HG02571 (cell line): ENCODE measurements around the gene BRD3.
"Not testable (repeated sequence)": the region's sequence is repeated elsewhere in the genome, so short reads cannot be mapped to it uniquely, and the experiment has no call there.

Experiments used
- ATAC-seq: cut with Tn5 transposase; IDR thresholded peaks from one replicate; pipeline ENCODE4 v1.9.1; 2021; ENCODE audit warnings: mild to moderate bottlenecking, moderate library complexity; ENCODE audit not compliant: unreplicated experiment

BRD3 gene

GRCh38 chr9:134067904-134068743, at the start of gene BRD3:
TSS of gene BRD3 (minus strand) at chr9:134068026. CDS start at chr9:134053477, 14,549 bp downstream.
- ATAC-seq = peak; percentile 75

DNA sequence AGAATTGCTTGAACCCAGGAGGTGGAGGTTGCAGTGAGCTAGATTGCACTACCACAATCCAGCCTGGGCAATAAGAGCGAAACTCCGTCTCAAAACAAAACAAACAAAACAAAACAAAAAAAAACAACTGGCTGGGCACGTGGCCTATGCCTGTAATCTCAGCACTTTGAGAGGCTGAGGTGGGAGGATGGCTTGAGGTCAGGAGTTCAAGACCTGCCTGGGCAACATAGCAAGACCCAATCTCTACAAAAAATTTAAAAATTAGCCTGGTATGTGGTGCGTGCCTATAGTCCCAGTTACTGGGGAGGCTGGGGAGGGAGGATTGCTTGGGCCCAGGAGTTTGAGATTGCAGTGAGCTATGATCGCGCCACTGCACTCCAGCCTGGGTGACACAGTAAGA, 44.7 kb upstream of the BRD3 start:
- no peak for ATAC-seq

DNA sequence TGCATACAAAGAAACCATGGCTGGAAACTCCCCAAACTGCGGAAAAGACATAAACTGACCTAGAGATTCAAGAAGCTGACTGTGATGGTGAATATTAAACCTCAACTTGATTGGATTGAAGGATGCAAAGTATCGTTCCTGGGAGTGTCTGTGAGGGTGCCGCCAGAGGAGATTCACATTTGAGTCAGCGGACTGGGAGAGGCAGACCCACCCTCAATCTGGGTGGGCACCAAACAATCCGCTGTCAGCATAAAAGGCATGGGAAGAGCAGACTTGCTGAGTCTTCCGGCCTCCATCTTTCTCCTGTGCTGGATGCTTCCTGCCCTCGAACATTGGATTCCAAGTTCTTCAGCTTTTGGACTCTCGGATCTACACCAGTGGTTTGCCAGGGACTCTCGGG, 43.2 kb upstream of the BRD3 start:
- no peak for ATAC-seq

DNA sequence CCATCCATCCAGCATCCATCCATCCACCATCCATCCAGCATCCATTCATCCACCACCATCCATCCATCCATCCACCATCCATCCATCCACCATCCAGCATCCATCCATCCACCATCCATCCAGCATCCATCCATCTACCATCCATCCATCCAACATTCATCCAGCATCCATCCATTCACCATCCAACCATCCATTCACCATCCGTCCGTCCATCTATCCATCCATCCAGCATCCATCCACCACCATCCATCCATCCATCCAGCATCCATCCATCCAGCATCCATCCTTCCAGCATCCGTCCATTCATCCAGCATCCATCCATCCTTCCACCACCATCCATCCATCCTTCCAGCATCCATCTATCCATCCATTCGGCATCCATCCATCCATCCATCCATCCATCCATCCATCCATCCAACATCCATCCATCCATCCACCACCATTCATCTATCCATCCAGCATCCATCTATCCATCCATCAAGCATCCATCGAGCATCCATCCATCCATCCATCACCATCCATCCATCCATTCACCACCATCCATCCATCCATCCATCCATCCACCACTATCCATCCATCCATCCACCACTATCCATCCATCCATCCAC, 35.7 kb upstream of the BRD3 start:
- ATAC-seq = no peak

DNA sequence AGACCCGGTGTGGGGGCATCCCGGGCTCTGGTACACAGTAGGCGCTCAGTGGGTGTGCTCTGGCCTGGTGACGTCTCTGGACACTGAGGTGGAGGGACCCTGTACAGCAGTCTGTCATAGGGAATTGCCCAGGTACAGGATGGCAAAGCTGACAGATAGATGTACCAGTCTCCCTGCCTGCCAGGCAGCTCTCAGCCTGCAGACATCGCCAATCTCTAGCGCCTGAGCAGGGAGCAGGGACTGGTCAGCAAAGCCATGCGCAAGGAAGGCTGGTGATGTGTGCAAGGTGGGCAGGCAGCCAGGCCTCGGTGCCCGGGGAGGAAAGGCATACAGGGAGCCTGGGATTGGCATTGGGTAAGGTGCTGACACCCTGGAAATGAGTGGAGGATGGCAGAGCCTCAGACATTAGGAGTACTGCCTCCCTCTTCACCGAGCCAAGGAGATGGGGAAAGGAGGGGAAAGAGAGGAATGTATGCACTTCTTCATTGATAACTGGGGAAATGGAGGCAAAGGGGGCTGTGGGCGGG, 33.9 kb upstream of the BRD3 start:
- no peak for ATAC-seq

- ATAC-seq = not testable (repeated sequence)
Observed at GRCh38 chr9:134101133-134101532, 33.3 kb upstream of the BRD3 start.

- ATAC-seq = no peak
Observed at GRCh38 chr9:134100040-134100439, 32.2 kb upstream of the BRD3 start.

DNA sequence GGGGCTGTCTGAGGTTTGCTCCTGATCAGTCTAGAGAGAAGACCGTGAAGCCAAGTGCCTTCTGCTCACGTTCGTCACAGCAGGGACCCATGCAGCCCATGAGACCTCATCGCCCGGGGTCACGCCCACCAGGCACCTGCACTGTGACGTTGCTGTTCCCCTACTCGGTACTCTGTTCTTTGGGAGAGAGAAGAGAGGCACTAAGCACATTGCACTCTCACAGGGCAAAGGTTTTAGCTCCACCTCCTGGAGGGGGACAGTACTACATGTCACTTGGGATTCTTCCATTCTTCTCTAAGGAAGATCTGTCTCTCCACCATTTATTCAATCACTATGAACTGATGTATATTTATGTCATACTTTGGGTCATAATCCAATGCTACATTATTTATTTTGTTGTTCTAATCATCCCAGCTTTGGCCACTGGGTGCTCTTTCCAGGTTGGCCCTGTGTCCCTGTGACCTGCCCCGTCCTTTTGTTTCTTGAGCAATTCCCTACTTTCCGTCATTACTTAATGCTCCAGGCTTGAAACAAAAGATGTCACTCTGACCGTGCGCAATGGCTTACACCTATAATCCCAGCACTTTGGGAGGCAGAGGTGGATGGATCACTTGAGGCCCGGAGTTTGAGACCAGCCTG, 31.4 kb upstream of the BRD3 start:
- ATAC-seq = no peak

DNA sequence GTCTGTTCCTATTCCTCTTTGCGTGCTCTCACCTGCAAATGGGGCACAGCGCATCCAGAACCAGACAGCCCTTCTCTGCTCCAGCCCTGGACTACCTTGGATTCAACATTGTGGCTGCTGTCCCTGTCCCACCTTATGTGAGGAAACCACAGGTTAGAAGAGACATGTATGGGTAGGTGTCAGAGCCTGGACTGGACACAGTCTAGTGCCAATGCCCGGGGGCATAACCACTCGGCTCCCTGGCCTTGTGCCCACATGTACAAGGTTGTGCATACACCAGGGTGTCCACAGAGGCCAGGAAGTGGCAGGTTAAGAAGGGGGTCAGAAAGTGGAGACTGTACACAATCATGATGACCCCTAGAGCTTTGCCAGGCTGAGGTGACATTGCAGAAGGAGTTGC, 22.1 kb upstream of the BRD3 start:
- ATAC-seq = no peak

DNA sequence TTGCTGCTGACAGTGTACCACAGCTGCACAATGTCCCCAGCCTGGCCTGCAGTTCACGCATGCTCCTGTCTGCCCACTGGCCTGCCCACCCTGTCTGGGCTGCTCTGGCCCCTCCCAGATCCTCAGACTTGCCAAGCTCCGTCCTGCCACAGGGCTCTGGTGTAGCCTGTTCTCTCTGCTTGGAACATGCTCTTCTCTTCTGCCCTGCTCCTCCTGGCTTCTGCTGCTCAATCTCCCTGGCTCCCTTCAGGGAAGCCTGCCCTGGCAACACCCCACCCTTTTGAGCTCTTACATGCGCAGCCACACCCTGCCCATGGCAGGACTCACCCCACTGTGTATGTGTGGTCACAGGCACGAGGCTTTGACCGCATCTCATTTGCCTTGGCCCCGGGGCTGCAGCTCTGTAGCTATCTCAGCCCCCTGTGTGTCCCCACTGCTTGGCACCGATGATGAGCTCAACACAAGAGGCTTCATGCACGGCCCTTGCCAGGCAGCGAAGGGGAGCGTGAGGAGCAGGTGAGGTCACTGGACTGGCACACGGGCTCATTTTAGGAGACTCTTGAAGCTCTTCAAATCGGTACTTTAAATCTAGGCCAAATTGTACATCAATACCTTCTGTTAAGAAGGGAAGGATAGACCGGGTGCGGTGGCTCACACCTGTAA, 20.4 kb upstream of the BRD3 start:
- ATAC-seq = no peak

GRCh38 chr9:134085674-134086073, 17.8 kb upstream of the BRD3 start:
- ATAC-seq = no peak

DNA sequence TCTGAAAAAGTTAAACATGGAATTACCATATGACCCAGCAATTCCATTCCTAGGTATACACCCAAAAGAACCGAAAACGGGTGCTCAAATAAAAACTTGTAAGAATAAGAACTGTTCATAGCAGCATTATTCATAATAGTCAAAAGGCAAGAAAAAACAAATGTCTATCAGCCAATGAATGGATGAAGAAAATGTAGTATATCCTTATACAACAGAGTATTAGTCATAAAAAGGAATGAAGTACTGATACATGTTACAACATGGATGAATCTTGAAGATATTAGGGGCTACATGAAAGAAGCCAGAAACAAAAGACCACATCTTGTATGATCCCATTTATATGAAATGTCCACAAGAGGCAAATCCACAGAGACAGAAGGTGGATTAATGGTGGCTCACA, 15.6 kb upstream of the BRD3 start:
- no peak for ATAC-seq

GRCh38 chr9:134076644-134077043, 8.8 kb upstream of the BRD3 start:
- no peak for ATAC-seq

- ATAC-seq = not testable (repeated sequence)
Observed at GRCh38 chr9:134075689-134076088, 7.9 kb upstream of the BRD3 start.

GRCh38 chr9:134073500-134073899, 5.7 kb upstream of the BRD3 start:
- ATAC-seq = no peak

- not testable (repeated sequence) for ATAC-seq
Observed at GRCh38 chr9:134072683-134073082, 4.9 kb upstream of the BRD3 start.

DNA sequence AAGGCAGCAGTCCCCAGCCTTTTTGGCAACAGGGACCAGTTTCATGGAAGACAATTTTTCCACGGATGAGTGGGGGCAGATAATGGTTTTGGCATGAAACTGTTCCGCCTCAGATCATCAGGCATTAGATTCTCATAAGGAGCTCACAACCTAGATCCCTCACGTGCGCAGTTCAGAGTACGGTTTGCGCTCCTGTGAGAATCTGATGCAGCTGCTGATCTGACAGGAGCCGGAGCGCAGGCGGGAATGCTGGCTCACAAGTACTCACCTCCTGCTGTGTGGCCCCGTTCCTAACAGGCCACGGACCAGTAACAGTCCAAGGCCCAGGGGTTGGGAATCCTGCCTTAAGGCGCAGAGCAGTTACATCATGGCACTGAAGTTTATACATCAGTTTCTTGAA, 3.3 kb upstream of the BRD3 start:
- ATAC-seq = no peak

GRCh38 chr9:134069480-134070399, 1.9 kb upstream of the BRD3 start:
- ATAC-seq = no peak

DNA sequence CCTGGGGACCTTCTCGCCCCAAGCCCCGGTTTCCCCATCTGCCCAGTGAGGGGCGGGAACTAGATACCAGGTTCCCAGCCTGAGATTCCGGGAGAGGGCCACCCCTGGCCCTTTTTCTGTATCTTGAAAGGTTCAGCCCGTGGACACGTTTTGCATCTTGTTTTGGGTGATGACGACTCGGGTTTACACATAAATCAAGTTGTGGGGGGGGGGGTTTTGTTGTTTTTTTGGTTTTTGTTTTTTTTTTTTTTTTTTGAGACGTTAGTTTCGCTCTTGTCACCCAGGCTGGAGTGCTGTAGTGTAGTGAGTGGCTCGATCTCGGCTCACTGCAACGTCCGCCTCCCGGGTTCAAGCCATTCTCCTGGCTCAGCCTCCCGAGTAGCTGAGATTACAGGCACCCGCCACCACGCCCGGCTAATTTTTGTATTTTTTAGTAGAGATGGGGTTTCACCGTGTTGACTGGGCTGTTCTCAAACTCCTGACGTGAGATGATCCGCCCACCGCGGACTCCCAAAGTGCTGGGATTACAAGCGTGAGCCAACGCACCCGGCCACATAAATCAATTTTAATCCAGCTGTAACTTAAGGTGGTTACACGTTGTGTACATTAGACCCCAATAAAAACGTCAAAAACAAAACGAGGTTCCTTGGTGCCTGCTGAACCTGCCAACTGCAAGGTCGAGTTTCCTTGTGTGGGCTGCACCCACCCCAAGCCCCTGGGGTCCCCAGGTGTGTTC, 1.1 kb upstream of the BRD3 start:
- ATAC-seq = no peak
